Measurements from ENCODE around the gene SPATC1L. TPM values are rescaled to one million over a fixed set of nuclear protein-coding genes. Genes with fewer than 3 reads are reported as not detected.

Gene SPATC1L
- polyA plus RNA-seq, 1 donor from 2014 or later = 20.6 TPM

Other genes starting within 250 kb of the SPATC1L start
- gene COL6A1, start 202.7 kb downstream of the SPATC1L start, polyA plus RNA-seq = 29.4 and 49.0 TPM in 2 replicates
- gene COL6A2, start 86.3 kb downstream of the SPATC1L start, polyA plus RNA-seq = not detected in 2 replicates
- gene FTCD, start 28.9 kb downstream of the SPATC1L start, polyA plus RNA-seq = 1.4 and 2.0 TPM in 2 replicates
- 101 and 123 TPM in 2 replicates for gene LSS, start 44.3 kb upstream of the SPATC1L start, polyA plus RNA-seq
- gene MCM3AP, start 101.2 kb upstream of the SPATC1L start, polyA plus RNA-seq = 74.2 and 90.7 TPM in 2 replicates
- gene YBEY, start 101.9 kb upstream of the SPATC1L start, polyA plus RNA-seq = 88.4 and 95.3 TPM in 2 replicates
- 2.8 and 3.0 TPM in 2 replicates for gene C21orf58, start 139.4 kb upstream of the SPATC1L start, polyA plus RNA-seq
- 28.2 and 45.1 TPM in 2 replicates for gene PCNT, start 139.7 kb upstream of the SPATC1L start, polyA plus RNA-seq